Measurements from ENCODE around the gene GPC3.

- TF ChIP-seq CTCF (IDR thresholded peaks at IDR 0.05 in 4 of 5, conservative IDR thresholded peaks at IDR 0.05 in 1 of 5) (no peak), POLR2A (IDR thresholded peaks at IDR 0.05) (no peak)
Measured at GRCh38 chrX:133570549-133570948, 414.8 kb downstream of the GPC3 start.
